Amygdala (tissue), 56 donors: ENCODE results near the gene RASL10A.

Experiments
- DNase-seq, 56 donors: peaks; one replicate each; lab custom pipeline; 2025; lab: John Stamatoyannopoulos, UW

The RASL10A gene

DNA sequence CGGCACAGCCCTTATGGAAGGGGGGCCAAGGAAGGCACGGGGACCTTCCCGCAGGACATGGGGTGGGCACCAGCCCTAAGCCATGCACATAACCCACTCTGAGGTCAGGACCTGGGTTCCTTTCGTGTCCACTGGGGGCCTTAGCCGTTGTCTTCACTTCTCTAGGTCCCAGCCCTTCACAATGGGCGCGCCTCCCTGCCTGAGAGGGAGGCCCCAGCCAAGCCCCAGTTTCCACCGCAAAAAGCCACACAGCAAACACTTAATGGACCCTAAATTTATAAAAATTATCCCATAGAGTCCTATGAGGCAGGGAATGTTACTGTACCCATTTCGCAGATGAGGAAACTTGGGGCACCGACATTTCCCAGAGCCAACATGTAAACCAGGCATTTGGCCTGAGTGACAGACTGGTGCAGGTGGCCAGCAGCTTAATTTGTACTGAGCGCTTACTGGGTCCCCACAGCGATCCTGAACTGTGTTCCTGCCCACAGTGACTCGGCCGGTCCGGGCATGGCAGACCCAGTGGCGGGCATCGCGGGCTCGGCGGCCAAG lies 7.8 kb downstream of the RASL10A start:
- no peak for DNase-seq

DNA sequence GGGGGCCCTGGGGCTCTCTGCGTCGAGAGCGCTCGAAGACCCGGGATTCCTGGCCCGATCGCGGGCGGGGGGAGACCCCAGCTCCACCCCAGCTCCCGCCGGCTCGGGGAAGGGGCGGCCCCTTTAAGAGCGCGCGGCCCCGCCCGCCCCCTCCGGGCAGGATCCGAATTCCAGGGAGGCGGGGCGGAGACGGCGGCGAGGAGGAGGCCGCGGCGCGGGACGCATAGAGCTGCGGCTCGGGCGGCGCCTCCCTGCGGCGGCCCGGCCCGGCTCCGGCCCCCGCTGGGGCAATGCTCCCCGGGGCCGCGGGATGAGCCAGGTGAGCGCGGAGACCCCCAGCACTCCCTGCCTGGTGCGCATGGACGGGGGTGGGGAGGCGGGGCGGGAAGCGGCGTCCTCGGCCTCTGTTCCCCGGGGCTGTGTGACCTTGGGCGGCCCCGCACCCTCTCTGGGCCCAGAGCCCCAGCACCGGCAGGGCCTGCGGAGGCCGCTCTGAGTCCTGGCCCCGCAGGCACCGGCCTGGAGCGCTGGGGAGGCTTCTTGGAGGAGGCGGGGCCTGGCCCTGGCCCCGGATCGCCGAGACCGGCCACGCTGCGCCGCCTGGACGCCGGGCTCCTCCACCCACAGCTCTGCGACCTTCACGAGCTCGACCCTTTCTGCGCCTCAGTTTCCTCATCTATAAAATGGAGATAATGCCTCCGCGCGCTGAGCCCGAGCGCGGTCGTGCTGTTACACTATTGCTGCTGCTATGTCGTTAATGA lies 8.5 kb downstream of the RASL10A start:
- DNase-seq: peak in 33 of 56 donors; percentile 27 to 76 (median 58)

DNA sequence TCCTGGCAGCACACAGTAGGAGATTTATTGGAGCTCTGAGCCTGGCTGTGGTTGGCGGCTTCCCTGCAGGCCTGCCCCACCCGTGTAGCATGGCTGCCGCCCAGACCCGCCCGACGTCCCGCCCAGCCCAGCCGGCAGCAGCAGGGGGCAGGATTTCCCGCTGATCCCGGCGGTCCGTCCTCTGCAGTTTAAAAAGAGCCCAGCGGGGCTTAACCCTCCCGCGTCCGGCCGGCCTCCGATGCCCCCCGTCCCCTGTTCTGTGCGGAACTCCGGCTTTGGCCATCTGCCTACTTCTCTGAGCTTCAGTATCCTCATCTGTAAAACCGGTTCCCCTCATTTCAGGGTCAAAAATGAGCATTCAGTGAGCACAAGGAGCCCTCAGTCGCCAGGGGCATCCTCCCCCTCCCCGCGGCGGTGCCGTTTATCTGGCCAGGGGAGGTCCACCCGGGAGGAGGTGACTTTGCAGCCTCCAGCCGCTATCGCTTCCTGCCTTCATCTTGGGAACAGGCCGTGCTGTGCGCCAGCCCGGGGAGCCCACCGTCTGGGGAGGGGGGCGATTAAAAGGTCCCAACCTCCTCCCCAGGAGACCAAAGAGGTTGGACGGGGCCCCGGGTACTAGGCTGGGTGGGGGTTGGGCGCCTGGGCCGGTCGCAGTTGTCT lies 9.2 kb downstream of the RASL10A start, which contains the start of gene GAS2L1:
GAS2L1 (plus strand) TSS at position 476 of the 660 bp plus-strand sequence. CDS start 1,456 bp downstream, outside the sequence.
- DNase-seq: peak in 45 of 56 donors; percentile 31 to 81 (median 61)

DNA sequence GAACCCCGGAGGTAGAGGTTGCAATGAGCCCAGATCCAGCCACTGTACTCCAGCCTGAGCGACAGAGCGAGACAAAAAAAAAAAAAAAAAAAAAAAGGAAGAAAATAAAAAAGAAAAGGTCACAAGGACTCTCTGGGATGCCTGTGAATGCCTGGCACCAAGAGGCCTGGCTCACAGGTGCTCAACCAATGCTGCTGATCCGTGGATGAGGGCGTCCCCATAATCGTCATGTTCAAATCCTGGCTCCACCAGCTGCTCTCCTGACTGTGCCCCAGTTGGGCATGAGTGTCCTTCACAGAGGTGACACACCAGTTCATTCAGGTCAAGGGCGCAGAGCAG lies 9.7 kb downstream of the RASL10A start:
- DNase-seq: no peak

DNA sequence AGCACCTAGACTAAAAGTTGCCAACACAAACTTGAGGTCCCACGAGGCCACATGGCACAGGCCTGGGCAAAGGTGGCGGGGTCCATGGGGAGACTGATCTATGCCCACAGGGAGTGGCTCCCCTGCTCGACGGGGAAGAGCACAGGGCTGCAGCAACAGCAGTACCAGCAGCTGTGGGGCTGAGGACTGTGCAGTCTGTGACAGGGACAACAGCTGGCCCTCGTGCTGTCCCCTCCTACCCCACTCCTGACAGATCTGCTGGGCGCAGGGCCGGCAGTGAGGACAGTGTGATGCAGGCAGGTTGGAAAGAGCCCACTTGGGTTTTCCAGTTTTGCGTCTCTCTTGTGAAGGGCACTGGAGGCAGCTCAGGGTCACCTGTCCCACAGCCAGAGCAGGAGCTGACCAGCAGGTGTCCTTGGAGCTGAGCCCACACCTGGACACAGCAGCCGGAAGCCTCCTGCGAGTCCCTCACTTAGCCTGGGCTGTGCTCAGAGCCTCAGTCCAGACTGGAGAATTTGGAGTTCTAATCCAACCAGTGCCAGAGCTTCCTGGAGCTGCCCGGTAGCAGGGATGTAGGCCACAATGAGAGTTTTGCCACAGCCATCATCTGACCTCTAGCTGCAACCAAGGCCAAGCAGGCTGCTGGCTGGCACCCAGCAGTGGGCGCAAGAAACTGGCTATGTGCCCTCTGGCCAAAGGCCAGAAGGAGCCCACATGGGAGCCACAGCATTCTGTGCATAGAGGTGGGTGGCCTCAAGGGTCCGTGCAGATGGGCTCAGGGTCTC lies 12.6 kb downstream of the RASL10A start:
- DNase-seq: peak in 11 of 56 donors; percentile 30 to 72 (median 46)

DNA sequence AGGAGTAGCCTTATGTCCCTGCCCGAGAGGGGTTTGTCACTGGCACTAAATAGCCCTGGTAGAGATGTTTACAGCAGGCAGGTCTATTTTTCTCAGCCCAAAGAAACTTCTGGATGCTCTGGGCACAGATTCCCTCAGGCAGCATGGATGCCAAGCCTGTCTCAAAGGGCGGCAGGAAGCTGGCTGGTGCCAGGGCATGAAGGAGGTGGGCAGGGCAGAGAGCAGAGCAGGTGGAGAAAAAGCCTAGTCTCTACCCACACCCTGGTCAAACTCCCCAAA lies 13.2 kb downstream of the RASL10A start:
- peak in 4 of 56 donors; percentile 27 to 39 (median 33) for DNase-seq

DNA sequence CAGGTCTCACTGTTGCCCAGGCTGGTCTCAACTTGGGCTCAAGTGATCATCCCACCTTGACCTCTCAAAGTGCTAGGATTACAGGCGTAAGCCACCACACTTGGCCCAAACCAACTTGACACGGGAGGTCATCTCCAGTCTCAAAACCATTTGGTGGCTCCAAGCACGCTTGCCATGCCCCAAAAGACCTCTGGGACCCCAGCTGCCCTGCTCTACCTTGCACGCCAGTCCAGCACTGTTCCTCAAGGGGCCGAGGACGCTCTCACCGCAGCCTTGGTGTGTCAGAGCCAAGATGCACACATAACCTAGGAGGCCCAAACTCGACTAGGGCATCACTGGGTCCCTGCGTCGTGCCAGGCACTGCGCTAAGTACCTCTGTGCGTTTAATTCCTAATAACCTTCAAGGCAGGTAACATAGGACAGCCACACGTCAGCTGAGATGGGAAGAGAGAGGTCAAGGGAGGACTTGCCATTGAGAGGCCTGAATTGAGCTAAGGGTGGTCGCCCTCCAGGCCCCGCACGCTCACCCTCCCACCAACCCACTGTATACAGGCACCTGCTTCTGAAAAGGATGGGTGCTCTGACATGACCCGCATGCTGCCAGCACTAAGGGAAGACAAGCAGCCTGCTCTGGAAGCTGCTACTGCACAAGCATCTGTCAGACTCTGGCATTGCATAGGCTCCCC lies 13.6 kb downstream of the RASL10A start:
- DNase-seq: no peak

DNA sequence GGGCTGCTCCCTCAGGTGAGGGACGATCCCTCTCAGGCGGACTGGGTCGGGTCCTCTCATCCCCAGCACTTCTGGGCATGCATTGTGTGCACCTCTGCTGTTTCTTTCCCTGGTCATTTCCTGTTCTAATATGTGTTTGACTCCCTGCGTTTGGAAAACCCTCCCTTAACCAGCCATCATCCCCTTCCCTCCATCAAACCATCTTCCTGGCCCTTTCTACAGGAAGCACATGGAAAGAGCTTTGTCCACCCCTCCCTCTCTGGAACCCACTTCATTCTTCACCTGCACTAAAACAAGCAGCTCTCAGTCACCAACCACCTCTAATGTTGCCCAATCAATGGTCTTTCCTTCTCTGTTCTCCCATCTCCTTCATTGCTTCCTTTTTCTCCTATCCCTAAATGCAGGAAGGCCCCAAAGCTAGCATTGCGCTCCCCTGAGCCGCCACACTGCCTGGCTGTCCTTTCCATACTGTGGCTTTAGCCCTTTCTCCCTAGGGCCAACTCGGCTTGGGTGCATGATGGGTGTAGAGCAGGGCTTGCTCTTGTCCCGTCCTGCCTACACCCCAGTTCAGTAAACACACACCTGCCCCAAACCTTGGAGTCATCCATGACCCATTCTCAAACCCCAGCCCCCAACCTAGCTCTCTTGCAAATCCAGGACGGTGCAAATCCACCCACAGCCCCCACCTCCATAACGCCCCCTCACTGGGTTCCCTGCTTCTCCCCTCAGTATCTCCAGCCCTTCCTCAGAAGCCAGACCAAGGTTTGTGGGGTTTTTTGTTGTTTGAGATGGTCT lies 14.5 kb downstream of the RASL10A start:
- no peak for DNase-seq

DNA sequence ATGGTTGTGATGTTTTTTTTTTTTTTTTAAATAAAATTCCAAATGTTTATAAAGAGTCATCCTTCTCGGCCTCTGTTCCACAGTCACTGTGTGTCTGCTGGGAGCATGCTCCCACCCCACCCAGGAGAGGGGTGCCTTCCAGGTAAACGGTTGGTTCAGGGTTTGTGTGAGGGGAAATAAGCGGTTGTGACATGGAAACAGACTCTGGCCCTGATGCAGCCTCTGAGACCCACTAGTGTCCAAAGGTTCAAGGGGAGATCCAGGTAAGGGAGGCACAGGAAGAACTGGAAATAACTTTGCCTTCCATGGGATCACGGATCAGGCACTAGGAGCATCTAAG lies 15.1 kb downstream of the RASL10A start:
- no peak for DNase-seq

DNA sequence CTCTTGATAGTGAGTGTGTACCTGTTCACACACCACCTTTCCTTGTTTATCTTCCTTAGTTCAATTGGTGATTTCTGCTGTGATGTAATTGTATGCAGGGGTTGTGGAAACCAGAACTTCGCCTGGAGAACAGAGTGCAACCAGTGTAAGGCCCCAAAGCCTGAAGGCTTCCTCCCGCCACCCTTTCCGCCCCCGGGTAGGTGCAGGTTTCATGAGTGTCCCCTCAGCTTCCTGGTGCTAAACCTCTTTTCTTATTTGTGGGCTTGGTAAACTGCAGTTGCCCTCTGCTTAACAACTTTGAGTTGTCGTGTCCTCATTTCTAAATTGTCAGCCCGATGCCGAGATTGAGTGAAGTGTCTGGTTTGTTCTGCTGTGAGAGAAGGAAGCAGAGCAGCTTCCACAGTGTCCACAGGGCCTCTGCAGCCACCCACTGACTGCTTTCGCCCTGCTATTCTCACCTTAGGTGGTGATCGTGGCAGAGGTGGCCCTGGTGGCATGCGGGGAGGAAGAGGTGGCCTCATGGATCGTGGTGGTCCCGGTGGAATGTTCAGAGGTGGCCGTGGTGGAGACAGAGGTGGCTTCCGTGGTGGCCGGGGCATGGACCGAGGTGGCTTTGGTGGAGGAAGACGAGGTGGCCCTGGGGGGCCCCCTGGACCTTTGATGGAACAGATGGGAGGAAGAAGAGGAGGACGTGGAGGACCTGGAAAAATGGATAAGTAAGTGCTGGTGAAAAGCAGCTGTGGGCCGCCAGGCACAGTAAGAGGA lies 16.2 kb downstream of the RASL10A start:
- DNase-seq: no peak

DNA sequence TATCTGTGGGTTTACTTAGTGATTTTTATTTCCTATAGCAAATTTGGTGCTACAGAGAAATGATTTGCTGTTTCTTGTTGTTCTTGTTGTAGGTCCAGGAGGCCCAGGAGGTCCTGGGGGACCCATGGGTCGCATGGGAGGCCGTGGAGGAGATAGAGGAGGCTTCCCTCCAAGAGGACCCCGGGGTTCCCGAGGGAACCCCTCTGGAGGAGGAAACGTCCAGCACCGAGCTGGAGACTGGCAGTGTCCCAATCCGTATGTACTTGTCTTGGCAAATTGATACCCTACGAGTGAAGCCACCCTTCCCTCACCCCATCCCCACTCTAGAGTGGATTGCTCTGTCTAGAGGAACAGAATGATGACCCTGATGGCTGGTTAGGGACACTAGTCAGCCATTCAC lies 16.9 kb downstream of the RASL10A start:
- no peak for DNase-seq

DNA sequence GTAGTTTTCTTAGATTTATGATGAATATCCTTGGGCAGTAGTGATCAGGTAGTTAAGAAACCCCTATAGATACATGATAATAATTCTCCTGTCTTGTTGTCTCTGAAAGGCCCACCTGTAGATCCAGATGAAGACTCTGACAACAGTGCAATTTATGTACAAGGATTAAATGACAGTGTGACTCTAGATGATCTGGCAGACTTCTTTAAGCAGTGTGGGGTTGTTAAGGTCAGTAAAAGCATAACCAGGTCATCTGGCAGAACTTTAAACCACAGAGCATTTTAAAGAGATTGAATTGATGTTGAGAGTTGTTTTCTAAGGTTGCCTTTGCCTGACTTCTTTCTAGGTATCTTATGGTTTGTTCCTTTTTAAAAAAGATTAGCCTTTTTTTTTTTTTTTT lies 23.1 kb downstream of the RASL10A start:
- no peak for DNase-seq

DNA sequence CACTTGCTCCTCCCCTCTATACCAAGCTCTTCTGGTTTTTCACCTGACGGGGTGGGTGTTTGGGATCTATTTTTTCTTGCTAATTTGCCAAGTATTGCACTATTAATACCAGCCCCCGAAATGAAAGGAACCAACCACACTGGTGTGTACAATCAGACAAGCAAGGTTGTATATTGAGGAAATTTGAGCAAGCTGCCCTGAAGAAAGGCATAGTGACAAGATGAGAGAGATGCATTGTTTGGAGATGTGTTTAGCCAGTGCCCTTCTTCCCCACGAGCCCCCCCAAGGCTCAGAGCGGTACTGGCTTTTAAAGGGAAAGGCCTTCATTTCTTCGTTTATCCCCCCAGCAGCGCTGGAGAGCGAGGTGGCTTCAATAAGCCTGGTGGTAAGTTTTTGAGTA lies 24.3 kb downstream of the RASL10A start:
- no peak for DNase-seq

DNA sequence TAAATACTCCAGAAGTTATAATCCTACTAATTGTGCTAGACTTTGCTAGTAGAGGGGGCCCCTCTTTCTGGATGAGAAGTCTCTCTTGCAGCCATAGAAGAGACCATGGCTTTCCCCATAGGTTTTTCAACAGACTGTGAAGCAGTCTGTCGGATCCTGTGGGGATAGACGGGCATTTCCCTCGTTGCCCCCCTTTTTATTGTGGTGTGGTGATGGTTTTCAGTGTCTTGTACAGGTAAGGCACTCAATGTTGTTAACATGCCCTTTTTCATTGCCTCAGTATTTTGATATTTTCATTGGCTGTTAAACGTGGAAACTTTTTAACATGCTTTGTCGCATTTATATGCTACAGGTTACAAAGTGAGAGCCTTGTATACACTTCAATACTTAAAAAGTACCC lies 25.4 kb downstream of the RASL10A start:
- no peak for DNase-seq

DNA sequence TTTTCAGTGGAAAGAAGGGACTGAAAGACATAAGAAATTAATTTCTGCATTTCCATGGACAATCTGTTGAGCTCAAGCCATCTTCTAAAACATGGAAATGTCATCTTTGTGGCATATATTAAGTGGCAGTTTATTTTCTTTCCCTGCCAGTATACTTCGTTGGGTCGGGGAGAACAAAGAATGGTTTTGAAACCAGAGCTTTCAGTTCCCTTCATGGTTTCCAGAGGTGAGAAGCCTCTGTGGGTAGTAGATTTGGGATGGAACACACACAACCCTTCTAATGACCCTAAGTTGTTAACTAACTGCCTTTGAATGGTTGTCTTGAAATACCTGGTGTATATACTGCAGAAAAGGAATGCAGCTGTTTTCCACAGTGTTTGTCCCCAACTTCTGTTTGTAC lies 26.7 kb downstream of the RASL10A start:
- no peak for DNase-seq

DNA sequence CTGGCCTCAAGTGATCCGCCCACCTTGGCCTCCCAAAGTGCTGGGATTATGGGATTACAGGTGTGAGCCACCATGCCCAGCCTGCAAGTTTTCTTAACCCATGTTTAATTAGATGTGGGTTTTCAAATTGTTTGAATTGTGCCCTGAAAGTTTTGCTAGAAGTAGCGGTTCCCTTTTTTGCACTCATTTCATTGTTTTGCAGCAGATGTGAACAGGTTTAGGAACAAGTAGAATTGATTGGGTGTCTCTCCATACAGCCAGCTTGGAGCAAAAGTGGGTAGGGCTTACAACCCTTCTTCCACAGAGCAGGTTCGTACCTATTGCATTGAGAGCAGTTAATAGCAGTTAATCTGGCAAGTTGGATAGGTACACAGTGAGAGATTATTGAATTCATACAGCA lies 31.3 kb downstream of the RASL10A start:
- no peak for DNase-seq

DNA sequence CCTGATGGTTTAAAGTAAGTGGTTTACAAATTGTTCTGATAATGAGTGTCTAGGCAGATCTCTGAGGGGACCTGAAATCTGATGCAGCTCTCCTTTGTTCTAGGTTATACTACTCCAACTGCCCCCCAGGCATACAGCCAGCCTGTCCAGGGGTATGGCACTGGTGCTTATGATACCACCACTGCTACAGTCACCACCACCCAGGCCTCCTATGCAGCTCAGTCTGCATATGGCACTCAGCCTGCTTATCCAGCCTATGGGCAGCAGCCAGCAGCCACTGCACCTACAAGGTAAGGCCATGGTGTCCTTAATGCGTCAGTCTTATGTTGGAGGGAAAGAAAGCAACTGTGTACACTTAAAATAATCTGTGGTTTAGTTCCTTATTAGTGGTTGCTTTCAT lies 37.6 kb downstream of the RASL10A start:
- no peak for DNase-seq

DNA sequence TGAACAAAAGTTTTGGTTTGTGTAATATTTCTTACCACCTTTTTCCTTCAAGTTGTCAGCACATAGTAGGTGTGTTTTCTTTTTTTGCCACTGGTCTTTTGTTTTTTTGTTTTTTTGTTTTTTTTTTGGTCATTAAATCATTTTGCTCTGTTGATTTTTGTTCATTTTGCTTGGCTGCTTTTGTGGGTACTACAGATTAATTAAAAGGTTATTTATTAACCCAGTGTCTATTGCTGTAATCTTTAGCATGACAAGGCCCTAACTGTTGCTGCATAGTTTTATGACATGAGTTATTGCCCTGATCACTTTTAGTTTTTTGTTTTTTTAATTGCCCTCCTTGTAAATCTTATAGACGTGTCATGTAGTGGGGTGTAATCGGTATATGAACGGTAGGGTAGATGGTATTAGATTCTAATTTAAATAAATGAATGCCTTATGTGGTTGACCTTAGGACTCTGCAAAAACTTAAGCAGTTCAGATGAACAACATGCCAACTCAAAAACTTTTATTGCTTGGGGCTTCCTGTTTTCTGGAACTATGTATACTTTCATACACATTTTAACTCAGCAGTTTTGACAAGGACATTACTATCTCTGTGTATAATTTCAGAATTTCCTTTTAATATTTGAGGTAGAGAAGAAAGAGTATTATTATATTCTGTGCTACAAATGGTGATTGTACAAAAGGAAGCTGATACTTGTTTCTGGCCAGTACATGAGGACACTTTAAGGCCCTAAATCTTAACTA lies 39.5 kb downstream of the RASL10A start:
- no peak for DNase-seq

DNA sequence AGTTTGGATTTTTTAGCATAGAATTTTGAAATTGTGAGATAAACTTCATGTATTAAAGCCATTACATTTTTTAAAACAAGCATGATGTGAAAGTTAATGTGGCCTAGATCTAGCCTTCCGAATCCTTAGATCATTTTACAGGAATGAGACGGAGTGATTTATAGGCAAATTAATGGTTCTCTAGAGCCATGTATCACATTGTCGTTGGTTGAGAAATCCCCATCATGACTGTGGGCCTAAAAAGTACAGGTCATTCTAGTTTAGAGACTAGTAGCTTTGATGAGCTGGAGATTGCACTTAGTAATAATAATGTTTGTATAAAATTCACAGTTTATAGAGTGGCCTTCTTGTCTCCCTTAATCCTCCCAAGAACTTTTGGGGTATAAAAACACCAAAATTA lies 40.3 kb downstream of the RASL10A start:
- DNase-seq: no peak
